Mesothelial cell of epicardium (in vitro differentiated cells): ENCODE data around the gene BICD2. TPM values are rescaled to one million over a fixed set of nuclear protein-coding genes. Genes with fewer than 3 reads are reported as not detected.

Source experiments
- DNase-seq, 2 experiments: peaks; one replicate each; pipeline ENCODE4 v3.0.0; 2021; ENCODE audit warnings: low spot score in 2 of 2; ENCODE audit not compliant: unreplicated experiment in 2 of 2
- H3K27ac Mint-ChIP-seq: 2 replicates; pipeline ENCODE4 v1.8.0; 2021; ENCODE audit warnings: mixed read lengths
- H3K27me3 Mint-ChIP-seq: 2 replicates; pipeline ENCODE4 v1.8.0; 2021; ENCODE audit warnings: low read depth, mixed read lengths
- H3K36me3 Mint-ChIP-seq: 2 replicates; pipeline ENCODE4 v1.8.0; 2021; ENCODE audit warnings: mixed read lengths
- H3K4me1 Mint-ChIP-seq: 2 replicates; pipeline ENCODE4 v1.8.0; 2021; ENCODE audit warnings: mixed read lengths
- H3K4me3 Mint-ChIP-seq: 2 replicates; pipeline ENCODE4 v1.8.0; 2021; ENCODE audit warnings: mild to moderate bottlenecking, moderate library complexity, mixed read lengths
- H3K9me3 Mint-ChIP-seq: 2 replicates; pipeline ENCODE4 v1.8.0; 2021; ENCODE audit warnings: mixed read lengths
- CTCF ChIP-seq: fragments of 200-600 bp; sonication (generic); IDR thresholded peaks from one replicate; pipeline ENCODE4 v1.5.0; 2021; ENCODE audit warnings: antibody characterized with exemption; ENCODE audit not compliant: unreplicated experiment
- total RNA-seq: library from RNA; stranded (reverse); gene quantifications from 3 replicates; pipeline ENCODE4 v1.2.1, GENCODE V29; 2021

Gene BICD2
- total RNA-seq, 1 donor from 2014 or later, result 30.2 TPM

- H3K9me3 Mint-ChIP-seq, result no peaks in the 10 kb centered on the region
- no peak overlapping the region for H3K4me3 Mint-ChIP-seq
- H3K27me3 Mint-ChIP-seq, result no peaks in the 10 kb centered on the region
- no peak for TF ChIP-seq CTCF
- H3K36me3 Mint-ChIP-seq, result peaks cover 21% of the 10 kb centered on the region
- no peak overlapping the region for H3K27ac Mint-ChIP-seq
- DNase-seq, result no peak
- H3K4me1 Mint-ChIP-seq, result no peaks in the 10 kb centered on the region
These were observed 52.8 kb downstream of the BICD2 start for GRCh38 chr9:92711844-92712243.

GRCh38 chr9:92711146-92711545, 53.5 kb downstream of the BICD2 start:
- no peak for TF ChIP-seq CTCF
- no peaks in the 10 kb centered on the region for H3K4me1 Mint-ChIP-seq
- no peak overlapping the region for H3K27ac Mint-ChIP-seq
- H3K9me3 Mint-ChIP-seq, result no peaks in the 10 kb centered on the region
- H3K4me3 Mint-ChIP-seq, result no peak overlapping the region
- no peaks in the 10 kb centered on the region for H3K27me3 Mint-ChIP-seq
- H3K36me3 Mint-ChIP-seq, result peaks cover 24% of the 10 kb centered on the region
- no peak for DNase-seq

GRCh38 chr9:92710368-92710767, 54.3 kb downstream of the BICD2 start:
- Mint-ChIP-seq H3K4me1 (no peaks in the 10 kb centered on the region), H3K27ac (no peak overlapping the region), H3K4me3 (no peak overlapping the region), H3K36me3 (peaks cover 26% of the 10 kb centered on the region), H3K27me3 (no peaks in the 10 kb centered on the region), H3K9me3 (no peaks in the 10 kb centered on the region)
- no peak for TF ChIP-seq CTCF
- no peak for DNase-seq

GRCh38 chr9:92709954-92710353, 54.7 kb downstream of the BICD2 start:
- Mint-ChIP-seq H3K9me3 (no peaks in the 10 kb centered on the region), H3K4me3 (no peak overlapping the region), H3K36me3 (peaks cover 26% of the 10 kb centered on the region), H3K27me3 (no peaks in the 10 kb centered on the region), H3K27ac (no peak overlapping the region), H3K4me1 (no peaks in the 10 kb centered on the region)
- no peak for DNase-seq
- no peak for TF ChIP-seq CTCF

- Mint-ChIP-seq H3K36me3 (peaks cover 32% of the 10 kb centered on the region), H3K27ac (no peak overlapping the region), H3K27me3 (no peaks in the 10 kb centered on the region), H3K4me3 (no peak overlapping the region), H3K4me1 (no peaks in the 10 kb centered on the region), H3K9me3 (peaks cover 3% of the 10 kb centered on the region)
- TF ChIP-seq CTCF, result no peak
- DNase-seq, result no peak
These were observed 55.4 kb downstream of the BICD2 start for GRCh38 chr9:92709240-92709639.

GRCh38 chr9:92707530-92707929, 57.1 kb downstream of the BICD2 start:
- H3K36me3 Mint-ChIP-seq, result peaks cover 27% of the 10 kb centered on the region
- no peaks in the 10 kb centered on the region for H3K4me1 Mint-ChIP-seq
- no peak for TF ChIP-seq CTCF
- no peak overlapping the region for H3K4me3 Mint-ChIP-seq
- H3K27me3 Mint-ChIP-seq, result no peaks in the 10 kb centered on the region
- no peak for DNase-seq
- no peak overlapping the region for H3K27ac Mint-ChIP-seq
- peaks cover 8% of the 10 kb centered on the region for H3K9me3 Mint-ChIP-seq
